Measurements from ENCODE around the gene QRFP. TPM values are rescaled to one million over a fixed set of nuclear protein-coding genes. Genes with fewer than 3 reads are reported as not detected.

QRFP gene
- polyA plus RNA-seq, 1 of the 3 experiments (the other 2 are of a cell fraction) = not detected

GRCh38 chr9:130931508-130932254, 35.1 kb upstream of the QRFP start:
- peaks cover 11 to 18% of the 10 kb centered on the region in 2 experiments; a peak in 3 of 4 replicates for H3K4me1 ChIP-seq (ENCODE audit: control insufficient read depth in 1 of 2, insufficient read depth in 2 of 2, low read depth in 1 of 2, low read length in 1 of 2)
- WGBS (ENCODE audit: low lambda C conversion rate) = 79% methylated on average over 20 of the region's 20 CpGs
- no peaks in the 10 kb centered on the region for H3K9me2 ChIP-seq
- no peak for DNase-seq
- no peak overlapping the region for H3K27ac ChIP-seq (ENCODE audit: low read depth in 2 of 2, low read length in 1 of 2)
- H3F3A ChIP-seq (replicated peaks; ENCODE audit: insufficient read depth) = peaks cover 19% of the 10 kb centered on the region
- no peaks in the 10 kb centered on the region for H3K36me3 ChIP-seq (replicated peaks in 1 of 2; ENCODE audit: control insufficient read depth in 1 of 2, insufficient read depth in 2 of 2, low read length in 1 of 2)
- no peak for TF ChIP-seq MXI1 (IDR thresholded peaks at IDR 0.05; ENCODE audit: low read depth, low read length)
- no peak for TF ChIP-seq CHD2 (IDR thresholded peaks at IDR 0.05; ENCODE audit: low read length, partially characterized antibody)
- TF ChIP-seq TEAD4 (IDR thresholded peaks at IDR 0.05; ENCODE audit: borderline replicate concordance, insufficient read depth) = no peak
- no peak for TF ChIP-seq JUND (IDR thresholded peaks at IDR 0.05)
- TF ChIP-seq GABPA (IDR thresholded peaks at IDR 0.05; ENCODE audit: low read depth) = no peak
- no peak for TF ChIP-seq RAD21 (IDR thresholded peaks at IDR 0.05; ENCODE audit: low read length)
- TF ChIP-seq, protein P1, sequence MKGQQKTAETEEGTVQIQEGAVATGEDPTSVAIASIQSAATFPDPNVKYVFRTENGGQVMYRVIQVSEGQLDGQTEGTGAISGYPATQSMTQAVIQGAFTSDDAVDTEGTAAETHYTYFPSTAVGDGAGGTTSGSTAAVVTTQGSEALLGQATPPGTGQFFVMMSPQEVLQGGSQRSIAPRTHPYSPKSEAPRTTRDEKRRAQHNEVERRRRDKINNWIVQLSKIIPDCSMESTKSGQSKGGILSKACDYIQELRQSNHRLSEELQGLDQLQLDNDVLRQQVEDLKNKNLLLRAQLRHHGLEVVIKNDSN (IDR thresholded peaks at IDR 0.05; ENCODE audit: borderline replicate concordance, low read depth) = no peak
- TF ChIP-seq TAF1 (IDR thresholded peaks at IDR 0.05; ENCODE audit: borderline replicate concordance, low read depth, low read length) = no peak
- no peak for TF ChIP-seq USF2 (IDR thresholded peaks at IDR 0.05; ENCODE audit: borderline replicate concordance, low read depth, low read length)
- TF ChIP-seq EP300 (IDR thresholded peaks at IDR 0.05; ENCODE audit: borderline replicate concordance in 1 of 2, low read depth in 1 of 2, low read length in 1 of 2) = no peak
- TF ChIP-seq SIN3A (IDR thresholded peaks at IDR 0.05; ENCODE audit: borderline replicate concordance, low read depth, low read length) = no peak
- no peak for TF ChIP-seq FOSL2 (IDR thresholded peaks at IDR 0.05; ENCODE audit: borderline replicate concordance, low read depth)
- TF ChIP-seq, protein P2, sequence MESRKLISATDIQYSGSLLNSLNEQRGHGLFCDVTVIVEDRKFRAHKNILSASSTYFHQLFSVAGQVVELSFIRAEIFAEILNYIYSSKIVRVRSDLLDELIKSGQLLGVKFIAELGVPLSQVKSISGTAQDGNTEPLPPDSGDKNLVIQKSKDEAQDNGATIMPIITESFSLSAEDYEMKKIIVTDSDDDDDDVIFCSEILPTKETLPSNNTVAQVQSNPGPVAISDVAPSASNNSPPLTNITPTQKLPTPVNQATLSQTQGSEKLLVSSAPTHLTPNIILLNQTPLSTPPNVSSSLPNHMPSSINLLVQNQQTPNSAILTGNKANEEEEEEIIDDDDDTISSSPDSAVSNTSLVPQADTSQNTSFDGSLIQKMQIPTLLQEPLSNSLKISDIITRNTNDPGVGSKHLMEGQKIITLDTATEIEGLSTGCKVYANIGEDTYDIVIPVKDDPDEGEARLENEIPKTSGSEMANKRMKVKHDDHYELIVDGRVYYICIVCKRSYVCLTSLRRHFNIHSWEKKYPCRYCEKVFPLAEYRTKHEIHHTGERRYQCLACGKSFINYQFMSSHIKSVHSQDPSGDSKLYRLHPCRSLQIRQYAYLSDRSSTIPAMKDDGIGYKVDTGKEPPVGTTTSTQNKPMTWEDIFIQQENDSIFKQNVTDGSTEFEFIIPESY (IDR thresholded peaks at IDR 0.05; ENCODE audit: borderline replicate concordance, low read depth) = no peak
- no peaks in the 10 kb centered on the region for H3K9me3 ChIP-seq
- no peak overlapping the region for H3K4me3 ChIP-seq (ENCODE audit: low read depth in 2 of 2, low read length in 1 of 2)
- no peaks in the 10 kb centered on the region for H3K79me2 ChIP-seq (ENCODE audit: insufficient read depth)
- no peaks in the 10 kb centered on the region for H4K20me1 ChIP-seq (ENCODE audit: insufficient read depth)
- ChIA-PET POLR2A (no interaction called here), CTCF (interaction anchor here (1.2 to 4.4 kb wide), 4 partner anchors 10 to 66 kb away, joined by 3 to 21 read pairs (median 6); no protein-coding TSS in a partner anchor)
- H3K4me2 ChIP-seq = no peak overlapping the region
- H3K27me3 ChIP-seq (ENCODE audit: insufficient read depth) = no peaks in the 10 kb centered on the region
- no peak overlapping the region for H3K9ac ChIP-seq
- H2AFZ ChIP-seq (ENCODE audit: low read depth) = no peak overlapping the region

Data from SK-N-SH (cell line).